ENCODE measurements around the gene ARL8A.

GRCh38 chr1:202162418-202163280, 18.1 kb upstream of the ARL8A start:
- TF ChIP-seq RAD21 (IDR thresholded peaks at IDR 0.05) (no peak), CTCF (IDR thresholded peaks at IDR 0.05; ENCODE audit: low read depth, low read length, missing input control) (no peak), MAX (IDR thresholded peaks at IDR 0.05) (no peak), RXRA (IDR thresholded peaks at IDR 0.05) (no peak), ZBTB33 (IDR thresholded peaks at IDR 0.05) (no peak)
